Activated CD4-positive, CD25-positive, alpha-beta regulatory T cell treated with anti-CD3 and anti-CD28 coated beads, Interleukin-2, amount 50 U/mL, for 24 hours (primary cell): ENCODE data around the gene GDPD4.

Source experiments
- ATAC-seq, 2 donors: fragments of 150-1000 bp; cut with Tn5 transposase; one replicate each; pipeline ENCODE4 v1.10.0; 2021; ENCODE audit warnings: mild to moderate bottlenecking in 1 of 2, moderate library complexity in 1 of 2

GDPD4 gene

DNA sequence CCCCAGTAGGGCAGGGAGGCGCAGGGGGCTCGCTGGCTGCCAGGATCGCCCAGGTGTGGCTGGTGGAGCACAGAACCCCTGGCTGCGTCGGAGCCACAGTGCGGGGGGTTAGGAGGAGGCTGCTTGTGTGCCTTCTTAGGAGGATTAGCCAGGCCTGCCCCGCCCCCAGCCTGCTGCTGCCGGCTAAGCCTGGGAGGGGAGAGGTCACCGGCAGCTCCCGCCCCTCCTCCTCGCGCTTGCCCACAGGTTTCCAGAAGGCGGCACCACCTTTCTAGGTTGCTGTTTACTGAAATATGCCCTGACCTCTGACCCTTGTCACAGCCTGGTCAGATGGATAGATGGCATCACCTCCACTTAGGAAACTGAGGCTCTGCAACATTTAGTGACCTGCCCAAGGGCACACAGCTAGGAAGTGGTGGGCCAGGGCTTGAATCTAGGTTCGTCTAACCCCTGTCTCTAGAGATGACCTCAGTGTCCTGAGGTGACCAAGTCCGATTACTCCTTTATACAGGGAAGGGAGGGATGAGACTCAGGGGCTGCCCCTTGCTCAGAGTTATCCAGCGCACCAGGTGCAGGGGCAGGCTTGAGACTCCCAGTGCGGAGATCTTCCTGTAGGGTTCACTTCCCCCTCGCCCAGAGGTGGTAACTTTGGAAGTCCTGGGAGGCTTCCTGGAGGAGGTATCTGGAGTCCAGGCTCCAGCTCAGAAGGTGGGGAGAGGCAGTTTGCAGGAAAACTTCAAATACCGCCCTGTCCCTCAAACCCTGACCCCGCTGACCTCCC lies 129.4 kb downstream of the GDPD4 start:
- no peak for ATAC-seq

DNA sequence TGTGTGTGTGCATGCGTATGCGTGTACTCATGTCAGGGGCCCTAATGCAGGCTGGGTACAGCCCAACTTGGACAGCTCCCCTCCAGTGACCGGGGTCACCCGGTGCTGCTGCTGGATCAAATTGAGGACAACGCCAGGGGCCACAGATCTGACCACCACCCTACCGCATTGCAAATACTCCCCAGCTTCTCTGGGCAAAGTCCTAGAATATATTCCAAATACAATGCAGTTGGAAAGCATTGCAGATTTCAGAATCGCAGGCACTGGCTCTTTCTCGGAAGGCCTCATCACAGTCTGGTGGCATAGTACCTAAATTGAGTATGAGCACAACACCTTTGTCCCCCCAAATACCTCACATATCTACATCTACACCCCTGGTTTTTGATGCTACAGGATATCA lies 130.2 kb downstream of the GDPD4 start:
- no peak for ATAC-seq

DNA sequence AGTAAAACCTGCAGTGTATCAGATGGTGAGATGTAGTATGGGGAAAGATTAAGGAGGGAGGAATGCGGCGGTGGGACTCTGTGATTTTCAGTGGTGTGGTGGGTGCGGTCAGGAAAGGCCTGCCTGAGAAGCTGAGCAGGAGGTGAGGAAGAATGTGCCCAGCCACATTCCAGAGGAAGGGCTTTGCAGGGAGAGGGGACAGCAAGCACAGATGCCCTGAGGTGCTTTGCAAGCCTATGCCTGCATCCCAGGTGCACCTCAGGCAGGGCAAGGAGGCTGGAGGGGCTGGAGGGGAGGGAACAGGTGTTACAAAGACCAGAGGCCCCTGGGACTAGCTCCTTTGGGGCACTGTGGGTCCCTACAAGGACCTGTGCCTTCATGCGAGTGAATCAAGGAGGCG lies 131.4 kb downstream of the GDPD4 start:
- ATAC-seq: no peak

DNA sequence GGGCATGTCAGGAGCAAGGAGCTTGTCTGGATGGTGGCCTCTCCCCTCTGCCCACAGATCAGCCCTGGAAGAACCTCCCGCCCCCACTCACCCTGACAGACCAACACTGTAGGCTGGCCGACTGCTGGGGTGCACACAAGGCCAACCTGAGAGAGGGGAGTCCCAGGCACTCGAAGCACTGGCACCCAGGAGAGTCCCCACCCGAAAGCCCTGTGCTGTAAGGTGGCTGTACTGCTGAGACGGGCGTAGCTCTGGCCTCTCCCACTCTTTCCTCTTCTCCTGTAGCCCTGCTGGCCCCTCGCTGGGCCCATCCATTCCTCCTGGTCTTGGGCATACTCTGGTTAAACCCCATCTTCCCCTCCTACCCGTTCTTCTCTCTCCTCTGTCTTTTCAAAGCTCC lies 133.7 kb downstream of the GDPD4 start:
- no peak for ATAC-seq

DNA sequence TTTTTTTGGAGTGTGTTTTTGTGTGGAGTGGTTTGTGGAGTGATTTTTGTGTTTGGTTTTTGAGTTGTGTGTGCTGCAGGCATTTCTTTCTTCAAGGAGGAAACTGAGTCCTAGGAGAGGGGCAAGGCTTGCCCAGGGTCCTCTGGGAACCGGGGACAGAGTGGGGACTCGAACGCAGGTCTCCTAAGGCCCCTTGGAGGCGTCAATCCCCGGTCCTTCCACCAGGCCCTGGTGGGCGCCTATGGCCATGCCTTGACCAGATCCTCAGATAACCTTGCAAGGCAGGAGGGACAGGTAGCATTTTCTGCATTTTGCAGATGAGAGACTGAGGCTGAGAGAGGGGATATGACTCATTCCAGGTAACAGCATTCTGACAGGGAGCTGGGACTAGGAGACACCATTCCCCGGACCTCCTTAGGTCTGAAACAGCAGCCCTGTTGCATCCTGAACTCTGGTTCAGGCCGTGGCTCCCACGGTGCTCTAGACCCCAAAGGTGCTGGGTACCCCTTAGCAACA lies 134.3 kb downstream of the GDPD4 start:
- ATAC-seq: no peak
